Measurements from ENCODE around the gene DNAJB7. TPM values are rescaled to one million over a fixed set of nuclear protein-coding genes. Genes with fewer than 3 reads are reported as not detected.

The DNAJB7 gene
- total RNA-seq, 1 donor from 2014 or later = not detected

GRCh38 chr22:40856513-40857308, 5.2 kb downstream of the DNAJB7 start, which contains the start of the genes ST13 and XPNPEP3:
Gene ST13 (minus strand): TSS chr22:40856639. CDS start chr22:40856540, 99 bp downstream.
Gene XPNPEP3 (plus strand): TSS chr22:40857148. CDS start chr22:40857182, 34 bp downstream.
- Histone ChIP-seq H2AFZ (replicated peaks) (peak within 1 kb of the TSS; percentile 86), H3K36me3 (no peaks in the 10 kb centered on the region), H3K4me3 (peak within 1 kb of the TSS; percentile 89), H3K27ac (peak within 1 kb of the TSS; percentile 98), H3K4me1 (peaks cover 33% of the 10 kb centered on the region), H3K27me3 (no peaks in the 10 kb centered on the region), H3K9me3 (ENCODE audit: low read depth) (no peaks in the 10 kb centered on the region), H3K79me2 (ENCODE audit: low read depth) (peaks cover 95% of the 10 kb centered on the region), H3K9ac (peak within 1 kb of the TSS; percentile 97), H3K4me2 (peak within 1 kb of the TSS; percentile 96), H3F3A (ENCODE audit: low read depth) (peaks cover 6% of the 10 kb centered on the region), H4K20me1 (ENCODE audit: low read depth) (peaks cover 40% of the 10 kb centered on the region)
- Mint-ChIP-seq H3K27me3 (ENCODE audit: insufficient read depth, low read depth) (no peaks in the 10 kb centered on the region), H3K27ac (peak within 1 kb of the TSS; percentile 100), H3K4me3 (peak within 1 kb of the TSS; percentile 99), H3K36me3 (peaks cover 5% of the 10 kb centered on the region), H3K4me1 (peaks cover 42% of the 10 kb centered on the region), H3K9me3 (no peaks in the 10 kb centered on the region)
- no peak for TF ChIP-seq EZH2phosphoT487 (IDR thresholded peaks at IDR 0.05)
- TF ChIP-seq, protein P1, sequence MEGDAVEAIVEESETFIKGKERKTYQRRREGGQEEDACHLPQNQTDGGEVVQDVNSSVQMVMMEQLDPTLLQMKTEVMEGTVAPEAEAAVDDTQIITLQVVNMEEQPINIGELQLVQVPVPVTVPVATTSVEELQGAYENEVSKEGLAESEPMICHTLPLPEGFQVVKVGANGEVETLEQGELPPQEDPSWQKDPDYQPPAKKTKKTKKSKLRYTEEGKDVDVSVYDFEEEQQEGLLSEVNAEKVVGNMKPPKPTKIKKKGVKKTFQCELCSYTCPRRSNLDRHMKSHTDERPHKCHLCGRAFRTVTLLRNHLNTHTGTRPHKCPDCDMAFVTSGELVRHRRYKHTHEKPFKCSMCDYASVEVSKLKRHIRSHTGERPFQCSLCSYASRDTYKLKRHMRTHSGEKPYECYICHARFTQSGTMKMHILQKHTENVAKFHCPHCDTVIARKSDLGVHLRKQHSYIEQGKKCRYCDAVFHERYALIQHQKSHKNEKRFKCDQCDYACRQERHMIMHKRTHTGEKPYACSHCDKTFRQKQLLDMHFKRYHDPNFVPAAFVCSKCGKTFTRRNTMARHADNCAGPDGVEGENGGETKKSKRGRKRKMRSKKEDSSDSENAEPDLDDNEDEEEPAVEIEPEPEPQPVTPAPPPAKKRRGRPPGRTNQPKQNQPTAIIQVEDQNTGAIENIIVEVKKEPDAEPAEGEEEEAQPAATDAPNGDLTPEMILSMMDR (IDR thresholded peaks at IDR 0.05) = peak; percentile 48
- DNase-seq (ENCODE audit: low spot score) = peak; percentile 98

GRCh38 chr22:40855979-40856512, 5.9 kb downstream of the DNAJB7 start:
- no peaks in the 10 kb centered on the region for H3K27me3 ChIP-seq
- Mint-ChIP-seq H3K27me3 (ENCODE audit: insufficient read depth, low read depth) (no peaks in the 10 kb centered on the region), H3K9me3 (no peaks in the 10 kb centered on the region), H3K4me3 (peak overlapping the region; percentile 99), H3K4me1 (peaks cover 45% of the 10 kb centered on the region), H3K27ac (peak overlapping the region; percentile 100), H3K36me3 (peaks cover 4% of the 10 kb centered on the region)
- peak; percentile 79 for DNase-seq (ENCODE audit: low spot score)
- H3K4me2 ChIP-seq = peak overlapping the region; percentile 96
- H2AFZ ChIP-seq (replicated peaks) = peak overlapping the region; percentile 86
- TF ChIP-seq EZH2phosphoT487 (IDR thresholded peaks at IDR 0.05) = no peak
- TF ChIP-seq, protein P1 (IDR thresholded peaks at IDR 0.05) = no peak
- TF ChIP-seq EZH2 (IDR thresholded peaks at IDR 0.05) = no peak
- H3K9ac ChIP-seq = peak overlapping the region; percentile 97
- H3K9me3 ChIP-seq (ENCODE audit: low read depth) = no peaks in the 10 kb centered on the region
- H3K79me2 ChIP-seq (ENCODE audit: low read depth) = peaks cover 95% of the 10 kb centered on the region
- H3K4me3 ChIP-seq = peak overlapping the region; percentile 89
- peak overlapping the region; percentile 98 for H3K27ac ChIP-seq
- no peaks in the 10 kb centered on the region for H3K36me3 ChIP-seq
- peaks cover 33% of the 10 kb centered on the region for H3K4me1 ChIP-seq
- peaks cover 47% of the 10 kb centered on the region for H4K20me1 ChIP-seq (ENCODE audit: low read depth)
- peaks cover 8% of the 10 kb centered on the region for H3F3A ChIP-seq (ENCODE audit: low read depth)

- Histone ChIP-seq H3K4me1 (peaks cover 33% of the 10 kb centered on the region), H4K20me1 (ENCODE audit: low read depth) (peaks cover 54% of the 10 kb centered on the region), H3K9ac (peak overlapping the region; percentile 97), H3K79me2 (ENCODE audit: low read depth) (peaks cover 95% of the 10 kb centered on the region), H3K4me3 (peak overlapping the region; percentile 89), H3K9me3 (ENCODE audit: low read depth) (no peaks in the 10 kb centered on the region), H3K27me3 (no peaks in the 10 kb centered on the region), H3K36me3 (no peaks in the 10 kb centered on the region), H2AFZ (replicated peaks) (no peak overlapping the region), H3K4me2 (peak overlapping the region; percentile 96), H3F3A (ENCODE audit: low read depth) (peaks cover 10% of the 10 kb centered on the region), H3K27ac (peak overlapping the region; percentile 98)
- Mint-ChIP-seq H3K4me1 (peaks cover 45% of the 10 kb centered on the region), H3K36me3 (peaks cover 2% of the 10 kb centered on the region), H3K27ac (peak overlapping the region; percentile 66), H3K27me3 (ENCODE audit: insufficient read depth, low read depth) (no peaks in the 10 kb centered on the region), H3K9me3 (no peaks in the 10 kb centered on the region), H3K4me3 (peak overlapping the region; percentile 99)
- no peak for TF ChIP-seq EZH2 (IDR thresholded peaks at IDR 0.05)
- DNase-seq (ENCODE audit: low spot score) = peak; percentile 8
These were observed 6.6 kb downstream of the DNAJB7 start for GRCh38 chr22:40855071-40855978.

Data from neural progenitor cell (in vitro differentiated cells).